Activated T-cell treated with anti-CD3 and anti-CD28 coated beads for 24 hours (primary cell): Measurements from ENCODE around the gene TPST2.

ENCODE experiments used
- DNase-seq: peaks from one replicate; pipeline ENCODE4 v3.0.0-alpha.2; 2020; ENCODE audit warnings: low read depth

TPST2 gene

GRCh38 chr22:26553056-26553752 is 36.7 kb downstream of the TPST2 start:
- DNase-seq, result no peak

GRCh38 chr22:26552466-26552865 is 37.5 kb downstream of the TPST2 start:
- DNase-seq, result no peak

- no peak for DNase-seq
These were observed 38.4 kb downstream of the TPST2 start for GRCh38 chr22:26551568-26551967.

GRCh38 chr22:26550498-26551033 is 39.4 kb downstream of the TPST2 start:
- DNase-seq, result no peak

GRCh38 chr22:26549902-26550497 is 39.9 kb downstream of the TPST2 start:
- no peak for DNase-seq

- no peak for DNase-seq
These were observed 40.9 kb downstream of the TPST2 start for GRCh38 chr22:26548984-26549383.

- no peak for DNase-seq
These were observed 41.6 kb downstream of the TPST2 start for GRCh38 chr22:26548303-26548702.

- no peak for DNase-seq
These were observed 42.1 kb downstream of the TPST2 start for GRCh38 chr22:26547837-26548236.

- peak; percentile 26 for DNase-seq
These were observed 42.5 kb downstream of the TPST2 start for GRCh38 chr22:26547426-26547825.

GRCh38 chr22:26546282-26546681 is 43.6 kb downstream of the TPST2 start:
- no peak for DNase-seq

- no peak for DNase-seq
These were observed 44.1 kb downstream of the TPST2 start for GRCh38 chr22:26545827-26546226.

GRCh38 chr22:26545385-26545784 is 44.5 kb downstream of the TPST2 start:
- no peak for DNase-seq

- DNase-seq, result no peak
These were observed 45.4 kb downstream of the TPST2 start for GRCh38 chr22:26544489-26544888.

- DNase-seq, result no peak
These were observed 47.1 kb downstream of the TPST2 start for GRCh38 chr22:26542831-26543230.

GRCh38 chr22:26541167-26541819 is 48.6 kb downstream of the TPST2 start:
- DNase-seq, result no peak

- no peak for DNase-seq
These were observed 49.8 kb downstream of the TPST2 start for GRCh38 chr22:26540119-26540518.

- no peak for DNase-seq
These were observed 53.2 kb downstream of the TPST2 start for GRCh38 chr22:26536762-26537134.

GRCh38 chr22:26536056-26536761 is 53.7 kb downstream of the TPST2 start:
- DNase-seq, result no peak

- DNase-seq, result no peak
These were observed 54.4 kb downstream of the TPST2 start for GRCh38 chr22:26535603-26535908.

- DNase-seq, result no peak
These were observed 54.9 kb downstream of the TPST2 start for GRCh38 chr22:26534874-26535602.

GRCh38 chr22:26534171-26534855 is 55.6 kb downstream of the TPST2 start:
- no peak for DNase-seq

GRCh38 chr22:26529345-26529744 is 60.6 kb downstream of the TPST2 start:
- no peak for DNase-seq
